Trophoblast cell (in vitro differentiated cells and primary cell): ENCODE data around the gene ANKRD50.

ENCODE experiments used
- DNase-seq, 2 donors: peaks; one replicate each; pipeline ENCODE4 v3.0.0-alpha.2; 2016
- H2AFZ ChIP-seq: 2 replicates; pipeline ENCODE4 v1.6.1; 2013; ENCODE audit warnings: low read length, moderate library complexity, mild to moderate bottlenecking; ENCODE audit not compliant: insufficient read depth, poor library complexity
- H2AK5ac ChIP-seq: 2 replicates; pipeline ENCODE4 v1.6.1; 2013; ENCODE audit warnings: mild to moderate bottlenecking, low read length
- H2BK120ac ChIP-seq: 2 replicates; pipeline ENCODE4 v1.6.1; 2013; ENCODE audit warnings: low read length, mild to moderate bottlenecking, moderate library complexity; ENCODE audit not compliant: insufficient read depth, poor library complexity
- H2BK12ac ChIP-seq: 2 replicates; pipeline ENCODE4 v1.6.1; 2013; ENCODE audit warnings: mild to moderate bottlenecking, low read length, moderate library complexity
- H2BK5ac ChIP-seq: 2 replicates; pipeline ENCODE4 v1.6.1; 2013; ENCODE audit warnings: low read length, low read depth, moderate library complexity, mild to moderate bottlenecking; ENCODE audit not compliant: poor library complexity
- H3K14ac ChIP-seq: 2 replicates; pipeline ENCODE4 v1.6.1; 2013; ENCODE audit warnings: mild to moderate bottlenecking, low read length
- H3K18ac ChIP-seq: 2 replicates; pipeline ENCODE4 v1.6.1; 2013; ENCODE audit warnings: mild to moderate bottlenecking, low read length
- H3K23ac ChIP-seq: 2 replicates; pipeline ENCODE4 v1.6.1; 2013; ENCODE audit warnings: low read length
- H3K27ac ChIP-seq: 2 replicates; pipeline ENCODE4 v1.5.1; 2013; ENCODE audit warnings: low read depth, mild to moderate bottlenecking, inconsistent platforms, low read length, moderate library complexity
- H3K27me3 ChIP-seq: 2 replicates; pipeline ENCODE4 v1.6.1; 2013; ENCODE audit warnings: inconsistent platforms, mild to moderate bottlenecking, low read length, moderate library complexity; ENCODE audit not compliant: insufficient read depth
- H3K36me3 ChIP-seq, 2 experiments: 1 replicate in 1 of 2; 2 replicates in 1 of 2; pipeline ENCODE4 v1.6.1; 2013; ENCODE audit warnings: low read length in 2 of 2, mild to moderate bottlenecking in 2 of 2, moderate library complexity in 1 of 2; ENCODE audit not compliant: insufficient read depth in 2 of 2, control insufficient read depth in 1 of 2
- H3K4ac ChIP-seq: 2 replicates; pipeline ENCODE4 v1.6.1; 2013; ENCODE audit warnings: low read depth, mild to moderate bottlenecking, low read length, moderate library complexity
- H3K4me1 ChIP-seq, 2 experiments: 1 replicate in 1 of 2; 2 replicates in 1 of 2; pipeline ENCODE4 v1.6.1; 2013; ENCODE audit warnings: low read length in 2 of 2, mild to moderate bottlenecking in 2 of 2, moderate library complexity in 1 of 2; ENCODE audit not compliant: insufficient read depth in 2 of 2, control insufficient read depth in 1 of 2
- H3K4me2 ChIP-seq: 2 replicates; pipeline ENCODE4 v1.6.1; 2013; ENCODE audit warnings: inconsistent platforms, mild to moderate bottlenecking, low read length, moderate library complexity
- H3K4me3 ChIP-seq: 2 replicates; pipeline ENCODE4 v1.5.1; 2013; ENCODE audit warnings: mild to moderate bottlenecking, low read depth, low read length, inconsistent platforms
- H3K79me1 ChIP-seq: one replicate; pipeline ENCODE4 v1.6.1; 2013; ENCODE audit warnings: low read length
- H3K79me2 ChIP-seq: 2 replicates; pipeline ENCODE4 v1.6.1; 2013; ENCODE audit warnings: low read length, mild to moderate bottlenecking; ENCODE audit not compliant: control insufficient read depth, insufficient read depth, poor library complexity
- H3K9ac ChIP-seq: 2 replicates; pipeline ENCODE4 v1.6.1; 2013; ENCODE audit warnings: mild to moderate bottlenecking, low read length
- H3K9me3 ChIP-seq: 2 replicates; pipeline ENCODE4 v1.6.1; 2013; ENCODE audit warnings: low read depth, mild to moderate bottlenecking, control low read depth, inconsistent platforms, low read length; ENCODE audit not compliant: insufficient read depth
- H4K12ac ChIP-seq: 2 replicates; pipeline ENCODE4 v1.6.1; 2013; ENCODE audit warnings: low read depth, mild to moderate bottlenecking, low read length, moderate library complexity
- H4K8ac ChIP-seq: 2 replicates; pipeline ENCODE4 v1.6.1; 2013; ENCODE audit warnings: low read depth, mild to moderate bottlenecking, low read length, moderate library complexity
- H4K91ac ChIP-seq: one replicate; pipeline ENCODE4 v1.6.1; 2013; ENCODE audit warnings: low read depth, mild to moderate bottlenecking, low read length, moderate library complexity
- WGBS: extraction: QIAGEN DNeasy Blood & Tissue Kit; methylation state at CpG from one replicate; pipeline ENCODE4 v1.1.7; 2013; ENCODE audit warnings: missing lambda C conversion rate; ENCODE audit not compliant: insufficient read length, insufficient coverage; ENCODE audit errors: extremely low coverage; 5-methylcytosine and 5-hydroxymethylcytosine counted together

The ANKRD50 gene

DNA sequence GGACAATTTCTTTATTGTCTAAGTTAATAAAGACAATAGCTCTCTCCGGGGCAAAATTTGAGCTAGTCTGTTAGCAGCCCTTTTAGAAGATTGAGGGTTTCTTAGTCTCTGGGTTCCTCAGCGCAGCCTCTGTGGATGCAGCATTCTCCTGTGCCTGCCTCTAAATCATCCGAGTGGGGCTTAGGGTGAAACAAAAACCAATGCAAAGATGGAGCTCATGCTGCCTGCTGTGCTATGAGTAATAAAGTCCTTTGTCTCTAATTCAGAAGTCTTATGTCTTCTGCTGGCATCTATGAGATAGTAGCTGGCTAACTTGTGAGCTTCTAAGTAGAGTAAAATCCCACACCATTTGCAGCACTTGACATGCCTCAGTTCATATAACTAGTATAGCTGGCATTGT, 67.9 kb downstream of the ANKRD50 start:
- no peaks in the 10 kb centered on the region for H3K9me3 ChIP-seq
- no peak overlapping the region for H3K14ac ChIP-seq
- no peak overlapping the region for H3K9ac ChIP-seq
- no peak for DNase-seq
- no peak overlapping the region for H4K8ac ChIP-seq
- no peak overlapping the region for H3K4ac ChIP-seq
- H4K12ac ChIP-seq = peak overlapping the region; percentile 43
- H4K91ac ChIP-seq = no peak overlapping the region
- H3K23ac ChIP-seq = no peak overlapping the region
- no peak overlapping the region for H2BK5ac ChIP-seq
- H2BK120ac ChIP-seq = no peak overlapping the region
- no peak overlapping the region for H3K4me2 ChIP-seq
- no peaks in the 10 kb centered on the region for H3K4me1 ChIP-seq
- H2AK5ac ChIP-seq = no peak overlapping the region
- no peaks in the 10 kb centered on the region for H3K27me3 ChIP-seq
- no peak overlapping the region for H2AFZ ChIP-seq
- H2BK12ac ChIP-seq = no peak overlapping the region
- no peaks in the 10 kb centered on the region for H3K79me1 ChIP-seq
- no peaks in the 10 kb centered on the region for H3K79me2 ChIP-seq
- H3K4me3 ChIP-seq = no peak overlapping the region
- no CpG with 5 or more reads among the region's 3 CpGs for WGBS
- H3K36me3 ChIP-seq = no peaks in the 10 kb centered on the region
- no peak overlapping the region for H3K27ac ChIP-seq
- H3K18ac ChIP-seq = no peak overlapping the region

DNA sequence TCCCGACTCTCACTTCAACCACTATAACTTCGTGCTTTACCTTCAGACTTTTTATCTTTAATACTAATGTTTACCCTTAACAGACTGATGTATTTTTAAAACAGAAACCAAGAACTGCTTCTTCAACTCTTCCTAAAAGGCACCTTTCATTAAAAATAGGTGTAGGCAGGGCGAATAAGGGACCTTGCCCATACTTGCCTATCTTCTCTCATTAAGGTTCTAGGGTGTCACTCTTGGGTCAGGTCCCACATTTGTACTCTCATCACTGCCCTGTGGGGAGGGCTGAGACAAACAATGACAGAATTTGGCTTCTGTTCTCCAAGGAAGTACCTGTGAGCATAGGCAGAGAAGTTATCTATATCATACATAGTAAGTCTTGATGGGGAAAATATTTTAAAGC, 69.7 kb downstream of the ANKRD50 start:
- no CpG with 5 or more reads among the region's 3 CpGs for WGBS
- DNase-seq = no peak
- Histone ChIP-seq H2BK120ac (no peak overlapping the region), H2BK5ac (no peak overlapping the region), H3K4me2 (no peak overlapping the region), H4K8ac (no peak overlapping the region), H3K27me3 (no peaks in the 10 kb centered on the region), H3K23ac (no peak overlapping the region), H3K9me3 (no peaks in the 10 kb centered on the region), H3K9ac (no peak overlapping the region), H3K4me1 (no peaks in the 10 kb centered on the region), H3K79me1 (no peaks in the 10 kb centered on the region), H3K4ac (no peak overlapping the region), H3K4me3 (no peak overlapping the region), H3K27ac (no peak overlapping the region), H4K12ac (no peak overlapping the region), H3K79me2 (no peaks in the 10 kb centered on the region), H4K91ac (no peak overlapping the region), H3K14ac (no peak overlapping the region), H2BK12ac (no peak overlapping the region), H2AK5ac (no peak overlapping the region), H3K36me3 (no peaks in the 10 kb centered on the region), H3K18ac (no peak overlapping the region), H2AFZ (no peak overlapping the region)

DNA sequence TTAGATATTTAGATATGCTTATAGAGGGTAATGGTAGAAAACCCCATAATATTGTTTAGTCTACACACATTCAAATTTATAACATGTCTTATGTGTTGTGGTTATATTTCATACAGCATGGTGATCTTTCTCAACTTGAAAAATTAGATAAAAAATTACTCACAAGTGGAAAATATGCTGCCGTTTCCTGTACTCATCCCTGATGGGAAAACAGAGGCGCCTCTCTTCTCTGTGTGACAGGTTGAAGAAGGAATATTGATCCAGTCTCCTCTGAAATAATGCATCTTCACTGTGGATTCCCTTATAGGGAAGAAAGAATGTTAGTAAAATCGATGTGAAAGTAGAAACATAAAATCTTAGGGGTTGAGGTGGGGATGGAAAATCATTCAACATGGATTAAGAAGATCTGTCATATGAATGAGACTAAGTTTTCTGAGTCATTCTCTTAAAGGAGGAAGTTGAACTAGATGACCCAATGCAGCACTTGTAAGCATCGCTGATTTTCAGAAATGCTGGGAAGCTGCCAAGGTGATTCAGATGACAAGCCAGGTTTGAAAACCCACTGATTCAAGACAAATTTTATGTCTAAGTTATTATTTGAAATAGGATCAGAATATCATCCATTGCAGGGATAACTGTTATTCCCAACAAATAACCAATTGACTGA, 70.7 kb downstream of the ANKRD50 start:
- H4K8ac ChIP-seq = no peak overlapping the region
- WGBS = 100% methylated on average over 1 of the region's 4 CpGs
- H3K14ac ChIP-seq = no peak overlapping the region
- no peak overlapping the region for H3K4me2 ChIP-seq
- H3K27me3 ChIP-seq = no peaks in the 10 kb centered on the region
- H2BK120ac ChIP-seq = no peak overlapping the region
- peak in 1 of 2 donors; percentile 15 for DNase-seq
- no peak overlapping the region for H4K91ac ChIP-seq
- no peaks in the 10 kb centered on the region for H3K36me3 ChIP-seq
- H3K4ac ChIP-seq = no peak overlapping the region
- no peak overlapping the region for H3K23ac ChIP-seq
- H3K79me1 ChIP-seq = no peaks in the 10 kb centered on the region
- H3K18ac ChIP-seq = no peak overlapping the region
- no peak overlapping the region for H4K12ac ChIP-seq
- no peaks in the 10 kb centered on the region for H3K9me3 ChIP-seq
- H3K4me3 ChIP-seq = no peak overlapping the region
- no peaks in the 10 kb centered on the region for H3K79me2 ChIP-seq
- H2AK5ac ChIP-seq = no peak overlapping the region
- H2AFZ ChIP-seq = no peak overlapping the region
- no peak overlapping the region for H3K27ac ChIP-seq
- H2BK12ac ChIP-seq = no peak overlapping the region
- no peaks in the 10 kb centered on the region for H3K4me1 ChIP-seq
- H2BK5ac ChIP-seq = no peak overlapping the region
- no peak overlapping the region for H3K9ac ChIP-seq

DNA sequence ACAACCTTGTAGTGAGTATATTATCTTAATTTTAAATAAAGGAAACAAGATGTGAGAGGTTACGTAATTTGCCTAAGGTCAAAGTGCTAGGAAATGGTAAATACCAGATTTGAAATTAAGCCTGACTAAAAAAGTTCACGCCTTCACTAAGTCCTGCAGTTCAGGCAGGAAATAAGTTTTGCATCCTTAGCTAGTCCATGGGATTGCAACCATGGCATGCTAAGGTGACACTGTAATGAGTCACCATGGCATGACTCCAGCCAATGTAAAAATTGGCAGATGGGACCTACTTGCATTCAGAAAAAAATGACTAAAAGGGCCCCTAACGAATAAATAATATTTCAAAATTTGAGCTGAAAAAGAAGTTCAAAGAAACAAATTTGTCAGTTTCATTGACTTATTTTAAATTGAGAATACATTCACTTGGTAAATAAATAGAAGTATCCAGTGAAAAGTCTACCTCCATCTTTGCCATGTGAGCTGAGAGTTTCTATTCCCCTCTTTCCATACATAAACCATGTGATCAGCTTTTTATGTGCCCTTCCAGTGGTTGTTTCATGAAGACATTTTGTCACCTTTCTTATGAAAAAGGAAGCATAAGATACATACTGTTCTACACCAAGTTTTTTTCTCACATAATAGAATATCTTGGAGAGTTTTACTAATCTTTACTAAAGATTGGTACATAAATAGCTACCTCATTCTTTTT, 72.4 kb downstream of the ANKRD50 start:
- Histone ChIP-seq H2BK5ac (no peak overlapping the region), H2AFZ (no peak overlapping the region), H3K4me3 (no peak overlapping the region), H4K8ac (no peak overlapping the region), H3K79me2 (no peaks in the 10 kb centered on the region), H4K12ac (no peak overlapping the region), H3K9ac (no peak overlapping the region), H3K79me1 (no peaks in the 10 kb centered on the region), H3K36me3 (no peaks in the 10 kb centered on the region), H2AK5ac (no peak overlapping the region), H2BK120ac (no peak overlapping the region), H3K4me1 (peaks cover 0 to 2% of the 10 kb centered on the region in 2 experiments), H3K27ac (no peak overlapping the region), H3K27me3 (no peaks in the 10 kb centered on the region), H2BK12ac (no peak overlapping the region), H3K9me3 (no peaks in the 10 kb centered on the region), H3K14ac (no peak overlapping the region), H3K18ac (no peak overlapping the region), H4K91ac (no peak overlapping the region), H3K4ac (no peak overlapping the region), H3K4me2 (no peak overlapping the region), H3K23ac (no peak overlapping the region)
- no CpG with 5 or more reads among the region's 3 CpGs for WGBS
- DNase-seq = no peak
